Measurements from ENCODE around the gene HTR1D.
"Not testable (repeated sequence)": the region's sequence is repeated elsewhere in the genome, so short reads cannot be mapped to it uniquely, and the experiment has no call there.

HTR1D gene

GRCh38 chr1:23222742-23223141 lies 5.4 kb upstream of the HTR1D start:
- in situ Hi-C loops (cut with MboI; ENCODE audit: low pct_unique_long_range_greater_than_20kb, low sequenced_read_pairs) = no loop called here
- DNase-seq = no peak

DNA sequence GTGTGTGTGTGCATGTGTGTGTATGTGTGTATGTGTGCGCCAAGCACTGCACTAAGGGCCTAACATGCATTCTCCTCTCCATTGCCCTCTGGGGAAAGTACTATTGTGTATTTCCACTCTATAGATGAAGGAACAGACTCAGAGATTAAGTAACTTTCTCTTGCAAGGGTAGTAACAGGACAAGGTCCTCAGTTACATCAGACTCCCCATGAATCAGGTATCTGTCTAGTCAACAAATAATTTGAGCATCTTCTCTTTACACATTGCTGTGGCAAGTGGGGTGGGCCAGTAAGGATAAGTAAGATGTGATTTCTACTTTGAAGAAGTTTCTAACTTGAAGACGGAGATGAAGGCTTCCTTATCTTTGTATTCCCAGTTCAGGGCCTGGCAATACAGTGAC lies 5.0 kb upstream of the HTR1D start:
- in situ Hi-C loops (cut with MboI; ENCODE audit: low pct_unique_long_range_greater_than_20kb, low sequenced_read_pairs) = no loop called here
- no peak for DNase-seq

- in situ Hi-C loops (cut with MboI; ENCODE audit: low pct_unique_long_range_greater_than_20kb, low sequenced_read_pairs) = no loop called here
- no peak for DNase-seq
Observed at GRCh38 chr1:23221107-23221506, 3.8 kb upstream of the HTR1D start.

DNA sequence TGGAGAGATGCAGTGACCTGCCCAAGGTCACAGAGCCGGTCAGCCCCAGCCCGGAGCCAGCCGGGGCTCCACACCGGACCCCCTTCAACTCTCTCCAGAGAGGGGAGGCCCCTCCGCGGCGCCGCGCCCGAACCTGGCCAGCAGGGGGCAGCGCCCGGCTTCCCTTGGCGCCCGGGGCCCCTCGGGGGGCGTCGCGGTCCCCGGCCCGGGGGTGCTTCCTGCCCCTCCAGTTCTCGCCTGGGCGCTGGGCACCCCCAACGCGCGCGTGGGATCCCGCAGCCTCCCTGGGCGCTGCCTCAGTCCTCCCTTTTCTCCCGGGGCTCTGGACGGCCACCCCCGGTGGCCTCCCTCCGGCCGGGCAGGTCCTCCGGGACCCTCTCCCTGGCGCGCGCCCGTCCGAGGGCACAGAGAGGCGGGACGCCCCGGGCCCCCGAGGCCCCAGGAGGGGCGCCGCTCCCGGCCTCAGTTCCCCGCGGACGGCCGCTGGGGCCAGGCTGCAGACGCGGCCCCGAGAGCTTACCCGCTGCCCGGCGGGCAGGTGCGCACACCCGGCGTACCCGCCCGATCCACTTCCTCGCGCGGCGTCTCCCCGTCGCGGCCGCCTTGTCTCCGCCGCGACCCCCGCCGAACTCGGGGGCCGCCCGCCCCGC lies 406 bp downstream of the HTR1D start:
- in situ Hi-C loops (cut with MboI; ENCODE audit: low pct_unique_long_range_greater_than_20kb, low sequenced_read_pairs) = no loop called here
- peak; percentile 20 for DNase-seq

DNA sequence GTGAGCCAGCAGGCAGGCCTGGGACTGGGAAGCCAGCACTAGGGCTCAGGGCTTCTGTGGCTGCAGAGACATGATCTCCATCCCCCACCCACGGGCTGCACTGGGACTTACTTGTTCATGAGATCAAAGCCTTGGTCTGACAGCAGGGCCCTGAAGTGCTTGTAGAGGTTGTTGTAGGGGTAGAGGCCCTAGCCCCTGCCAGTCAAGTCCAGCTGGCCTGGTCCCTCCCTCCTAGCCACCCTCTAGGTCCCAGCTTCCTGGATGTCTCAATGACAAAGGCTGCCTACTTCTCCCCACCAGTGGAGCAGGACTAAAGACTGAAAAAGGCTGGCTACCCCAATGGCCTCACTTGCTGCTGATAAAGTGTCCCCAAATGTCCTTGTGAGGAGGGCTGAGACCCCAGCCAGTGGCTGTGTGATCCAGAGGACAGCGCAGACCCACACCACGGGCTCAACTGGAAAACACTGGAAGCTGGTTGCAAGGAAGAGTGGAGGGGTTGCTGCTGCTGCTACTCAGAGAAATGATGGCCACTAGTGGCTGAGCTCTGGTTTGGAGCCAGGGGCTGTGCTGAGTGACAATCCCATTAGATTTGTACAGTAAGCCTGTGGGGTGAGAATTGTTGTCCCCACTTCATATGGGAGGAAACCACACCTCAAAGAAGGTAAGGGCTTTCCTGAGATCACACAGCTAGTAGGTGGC lies 1.4 kb downstream of the HTR1D start:
- no peak for DNase-seq
- in situ Hi-C loops (cut with MboI; ENCODE audit: low pct_unique_long_range_greater_than_20kb, low sequenced_read_pairs) = no loop called here

- in situ Hi-C loops (cut with MboI; ENCODE audit: low pct_unique_long_range_greater_than_20kb, low sequenced_read_pairs) = no loop called here
- DNase-seq = no peak
Observed at GRCh38 chr1:23215291-23215690, 2.0 kb downstream of the HTR1D start.

- in situ Hi-C loops (cut with MboI; ENCODE audit: low pct_unique_long_range_greater_than_20kb, low sequenced_read_pairs) = no loop called here
- DNase-seq = no peak
Observed at GRCh38 chr1:23214640-23215039, 2.7 kb downstream of the HTR1D start.

- in situ Hi-C loops (cut with MboI; ENCODE audit: low pct_unique_long_range_greater_than_20kb, low sequenced_read_pairs) = no loop called here
- no peak for DNase-seq
Observed at GRCh38 chr1:23211955-23212354, 5.3 kb downstream of the HTR1D start.

DNA sequence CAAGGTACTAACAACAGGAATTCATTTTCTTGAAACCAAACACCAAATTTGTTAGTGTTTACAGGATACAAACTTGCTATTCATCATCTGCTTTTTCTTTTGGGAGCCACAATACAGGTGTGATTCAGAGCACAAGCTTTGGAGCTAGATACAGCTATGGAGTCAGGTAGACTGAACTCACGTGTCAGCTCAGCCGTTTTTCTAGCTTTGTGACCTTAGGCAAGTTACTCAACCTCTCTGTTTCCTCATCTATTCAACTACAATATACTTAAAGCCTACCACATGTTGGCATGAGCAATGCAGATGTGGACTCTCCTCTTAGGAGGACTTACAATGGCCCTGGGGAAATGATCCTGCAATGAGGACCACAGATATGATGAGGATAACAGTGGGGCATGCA lies 6.3 kb downstream of the HTR1D start:
- in situ Hi-C loops (cut with MboI; ENCODE audit: low pct_unique_long_range_greater_than_20kb, low sequenced_read_pairs) = no loop called here
- DNase-seq = no peak

- DNase-seq = no peak
- in situ Hi-C loops (cut with MboI; ENCODE audit: low pct_unique_long_range_greater_than_20kb, low sequenced_read_pairs) = no loop called here
Observed at GRCh38 chr1:23210351-23210785, 6.9 kb downstream of the HTR1D start.

- no peak for DNase-seq
- in situ Hi-C loops (cut with MboI; ENCODE audit: low pct_unique_long_range_greater_than_20kb, low sequenced_read_pairs) = no loop called here
Observed at GRCh38 chr1:23209770-23210169, 7.5 kb downstream of the HTR1D start.

GRCh38 chr1:23208527-23208926 lies 8.8 kb downstream of the HTR1D start:
- DNase-seq = no peak
- in situ Hi-C loops (cut with MboI; ENCODE audit: low pct_unique_long_range_greater_than_20kb, low sequenced_read_pairs) = no loop called here

DNA sequence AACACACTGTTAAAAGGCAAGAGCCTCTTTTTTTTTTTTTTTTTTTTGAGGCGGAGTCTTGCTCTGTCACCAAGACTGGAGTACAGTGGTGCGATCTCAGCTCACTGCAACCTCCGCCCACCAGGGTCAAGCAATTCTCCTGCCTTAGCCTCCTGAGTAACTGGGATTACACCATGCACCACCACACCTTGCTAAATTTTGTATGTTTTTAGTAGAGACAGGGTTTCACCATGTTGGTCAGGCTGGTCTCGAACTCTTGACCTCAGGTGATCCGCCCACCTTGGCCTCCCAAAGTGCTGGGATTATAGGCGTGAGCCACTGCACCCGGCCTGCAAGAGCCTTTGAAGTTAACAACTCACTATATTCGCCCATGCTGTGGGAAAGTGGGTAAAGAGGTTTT lies 9.6 kb downstream of the HTR1D start:
- in situ Hi-C loops (cut with MboI; ENCODE audit: low pct_unique_long_range_greater_than_20kb, low sequenced_read_pairs) = not testable (repeated sequence)

DNA sequence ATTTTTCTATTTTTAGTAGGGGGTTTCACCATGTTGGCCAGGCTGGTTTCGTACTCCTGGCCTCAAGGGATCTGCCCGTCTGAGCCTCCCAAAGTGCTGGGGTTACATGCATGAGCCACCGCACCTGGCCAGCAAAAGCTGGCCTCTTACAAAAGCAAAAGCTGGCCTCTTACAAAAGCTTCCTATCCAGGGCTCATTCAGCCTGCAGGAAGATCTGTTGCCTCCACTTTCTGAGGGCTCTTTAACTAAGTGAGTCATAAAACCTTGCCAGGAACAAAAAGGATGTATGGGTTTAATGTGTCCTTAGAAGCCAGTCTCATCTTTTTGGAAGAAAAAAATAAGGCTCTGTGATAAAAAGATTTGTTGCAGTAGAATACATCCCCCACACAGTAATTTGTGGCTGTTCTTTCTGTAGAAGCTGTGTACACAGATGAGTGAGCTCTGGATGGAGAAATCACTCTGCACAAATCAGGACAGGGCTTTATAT lies 15.0 kb downstream of the HTR1D start:
- DNase-seq = no peak
- in situ Hi-C loops (cut with MboI; ENCODE audit: low pct_unique_long_range_greater_than_20kb, low sequenced_read_pairs) = no loop called here

More for the DNA sequence above, 9.6 kb downstream of the HTR1D start:
- DNase-seq = not testable (repeated sequence)

DNA sequence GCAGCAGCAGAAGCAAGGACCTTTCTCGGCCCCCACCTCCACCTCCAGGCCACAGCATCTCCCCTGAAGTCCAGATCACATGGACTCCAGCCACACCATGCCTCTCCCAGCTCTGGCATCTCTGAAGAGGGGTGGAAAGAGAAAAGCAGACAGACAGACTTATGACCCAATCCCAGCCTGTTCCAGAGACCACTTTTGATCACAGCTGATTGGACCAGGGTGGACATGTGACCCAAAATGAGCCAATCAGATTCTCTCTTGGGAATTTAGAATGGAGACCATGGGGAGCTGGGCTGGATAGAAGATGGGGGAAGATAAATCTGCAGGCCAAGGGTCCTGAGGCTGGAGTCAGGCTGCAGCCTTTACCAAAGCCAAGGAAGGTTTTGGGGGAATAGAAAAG lies 16.4 kb downstream of the HTR1D start:
- DNase-seq = no peak
- in situ Hi-C loops (cut with MboI; ENCODE audit: low pct_unique_long_range_greater_than_20kb, low sequenced_read_pairs) = no loop called here

GRCh38 chr1:23198373-23198772 lies 18.9 kb downstream of the HTR1D start:
- in situ Hi-C loops (cut with MboI; ENCODE audit: low pct_unique_long_range_greater_than_20kb, low sequenced_read_pairs) = loop anchor here (25.0 kb wide), 1 partner anchor 211 kb away; no protein-coding TSS in a partner anchor
- DNase-seq = no peak

GRCh38 chr1:23196627-23197328 lies 20.5 kb downstream of the HTR1D start:
- no peak for DNase-seq

DNA sequence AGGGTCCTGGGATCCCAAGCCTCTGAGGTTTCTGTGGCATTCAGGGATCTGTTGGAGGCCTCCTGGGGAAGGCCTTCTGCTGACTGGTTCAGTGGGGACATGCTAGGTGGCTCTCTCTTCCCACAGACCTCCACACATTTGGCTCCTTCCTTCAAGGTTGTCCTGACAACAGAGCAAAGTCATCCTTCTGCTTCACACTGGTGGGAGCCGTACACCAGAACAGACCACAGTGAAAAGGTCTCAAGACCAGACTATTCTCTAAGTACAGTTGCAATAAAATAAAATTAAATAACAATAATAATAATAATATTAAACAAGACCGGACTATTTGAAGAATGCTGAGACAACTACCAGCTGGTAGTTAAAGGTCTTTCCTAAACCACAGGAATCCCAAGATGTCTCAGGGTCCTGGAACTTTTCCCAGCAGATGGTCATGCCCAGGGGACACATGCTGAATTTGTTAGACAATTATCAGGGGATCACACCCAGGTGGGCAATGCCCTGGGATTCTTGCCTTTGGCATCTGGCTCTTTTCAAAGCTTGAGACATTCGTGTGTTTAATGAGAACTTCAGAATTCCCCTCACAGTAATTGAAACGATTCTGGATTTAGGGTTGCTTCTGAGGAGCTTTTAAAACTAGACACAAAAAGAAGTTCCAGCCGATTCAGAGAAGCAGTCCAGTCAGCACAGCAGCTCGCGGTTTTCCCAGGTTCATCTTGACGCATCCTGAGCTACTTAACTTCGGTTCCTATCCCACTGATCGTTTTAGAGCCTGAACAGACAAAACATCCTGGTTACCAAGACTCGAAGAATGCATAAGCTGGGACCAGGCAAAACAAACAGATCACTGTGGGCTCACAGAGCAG lies 22.9 kb downstream of the HTR1D start:
- no peak for DNase-seq
- in situ Hi-C loops (cut with MboI; ENCODE audit: low pct_unique_long_range_greater_than_20kb, low sequenced_read_pairs) = loop anchor here (25.0 kb wide), 1 partner anchor 207 kb away; no protein-coding TSS in a partner anchor

More at GRCh38 chr1:23196627-23197328, 20.5 kb downstream of the HTR1D start:
- in situ Hi-C loops (cut with MboI; ENCODE audit: low pct_unique_long_range_greater_than_20kb, low sequenced_read_pairs) = loop anchor here (25.0 kb wide), 1 partner anchor 209 kb away; no protein-coding TSS in a partner anchor

Measured in KBM-7 (cell line).